Endodermal cell (in vitro differentiated cells): Measurements from ENCODE around the gene FGF14. TPM values are rescaled to one million over a fixed set of nuclear protein-coding genes. Genes with fewer than 3 reads are reported as not detected.
A peak's percentile ranks its signal among the peaks of the same experiment; 100 is the strongest.

Experiments used
- DNase-seq: peaks from one replicate; pipeline ENCODE4 v3.0.0-alpha.2; 2017
- H3K27ac ChIP-seq: 2 replicates; pipeline ENCODE4 v1.5.1; 2013; ENCODE audit warnings: mild to moderate bottlenecking, low read depth, low read length, moderate library complexity
- H3K27me3 ChIP-seq: 2 replicates; pipeline ENCODE4 v1.6.1; 2013; ENCODE audit warnings: mild to moderate bottlenecking, low read length, moderate library complexity; ENCODE audit not compliant: insufficient read depth, control insufficient read depth, poor library complexity, severe bottlenecking
- H3K36me3 ChIP-seq: 2 replicates; pipeline ENCODE4 v1.7.0; 2013; ENCODE audit warnings: mild to moderate bottlenecking, low read length, moderate library complexity; ENCODE audit not compliant: control insufficient read depth, insufficient read depth
- H3K4me1 ChIP-seq: one replicate; pipeline ENCODE4 v1.7.0; 2013; ENCODE audit warnings: low read length; ENCODE audit not compliant: control insufficient read depth, insufficient read depth
- H3K4me3 ChIP-seq: 2 replicates; pipeline ENCODE4 v1.5.1; 2013; ENCODE audit warnings: mild to moderate bottlenecking, low read length, moderate library complexity
- H3K9ac ChIP-seq: 2 replicates; pipeline ENCODE4 v1.6.1; 2013; ENCODE audit warnings: mild to moderate bottlenecking, low read length, moderate library complexity; ENCODE audit not compliant: poor library complexity, severe bottlenecking; ENCODE audit errors: extremely low read depth
- H3K9me3 ChIP-seq: 2 replicates; pipeline ENCODE4 v1.6.1; 2013; ENCODE audit warnings: mild to moderate bottlenecking, low read length, moderate library complexity; ENCODE audit not compliant: control insufficient read depth
- H3K27ac Mint-ChIP-seq: 2 replicates; pipeline ENCODE4 v1.8.0; 2020; ENCODE audit warnings: mixed read lengths
- H3K27me3 Mint-ChIP-seq: 2 replicates; pipeline ENCODE4 v1.8.0; 2021; ENCODE audit warnings: mild to moderate bottlenecking, mixed read lengths; ENCODE audit not compliant: insufficient read depth
- H3K36me3 Mint-ChIP-seq: 2 replicates; pipeline ENCODE4 v1.8.0; 2020; ENCODE audit warnings: low read depth, mixed read lengths
- H3K4me1 Mint-ChIP-seq: 2 replicates; pipeline ENCODE4 v1.8.0; 2020; ENCODE audit warnings: mixed read lengths
- H3K4me3 Mint-ChIP-seq: 2 replicates; pipeline ENCODE4 v1.8.0; 2020; ENCODE audit warnings: mild to moderate bottlenecking, moderate library complexity, mixed read lengths
- H3K9me3 Mint-ChIP-seq: 2 replicates; pipeline ENCODE4 v1.8.0; 2020; ENCODE audit warnings: mild to moderate bottlenecking, mixed read lengths
- WGBS, 2 experiments: methylation state at CpG; one replicate each; pipeline versions ENCODE4 v1.1.5 to v1.1.7; 2013; ENCODE audit warnings: missing lambda C conversion rate in 2 of 2, mixed read lengths in 1 of 2; ENCODE audit not compliant: insufficient coverage in 1 of 2, insufficient read length in 1 of 2; 5-methylcytosine and 5-hydroxymethylcytosine counted together
- total RNA-seq, 2 donors: library from RNA; stranded (reverse); fragmentation: NEBNext Ultra II Directional in 1 of 2; extraction: Animal tissue kit (Norgen Biotek cat#: 25700) in 1 of 2; gene quantifications; 2 replicates in 1 of 2; 3 replicates in 1 of 2; pipeline ENCODE4 v1.2.1, GENCODE V29; 2021
- TF ChIP-seq, protein P1 (sequence below): fragments of 200-600 bp; sonication (generic); conservative IDR thresholded peaks from 2 replicates; pipeline ENCODE4 v1.5.0; 2021; ENCODE audit warnings: antibody characterized with exemption, mild to moderate bottlenecking

FGF14 gene
- total RNA-seq, 2 donors from 2014 or later = 0.15 to 0.26 TPM

DNA sequence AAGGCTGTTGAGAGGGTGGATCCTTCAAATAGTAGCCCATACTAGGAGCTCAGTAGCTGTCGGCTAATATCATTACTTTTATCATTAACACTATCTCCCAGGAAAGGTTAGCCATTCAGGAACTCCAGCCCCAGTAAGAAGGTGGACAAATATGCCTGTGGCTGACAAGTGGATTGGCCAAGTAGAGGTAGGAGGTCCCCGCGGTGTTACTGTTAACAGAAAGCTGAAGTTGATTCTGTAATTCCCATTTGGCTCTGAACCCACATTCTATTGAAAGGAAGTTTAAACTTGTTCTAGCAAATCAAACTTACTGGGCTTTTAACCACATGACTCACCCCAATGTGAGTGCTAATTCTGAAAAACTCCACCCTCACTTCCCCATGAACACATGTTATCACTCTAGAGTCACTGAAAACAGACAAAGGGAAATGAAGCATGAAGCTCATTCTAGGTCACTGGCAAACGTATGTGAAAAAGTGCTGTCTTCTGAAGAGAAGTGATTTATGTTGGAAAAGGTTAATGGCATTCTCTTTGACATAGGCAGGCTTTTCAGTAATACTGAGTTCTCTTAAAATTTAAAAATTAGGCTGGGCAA lies 273.5 kb downstream of the FGF14 start:
- no peak overlapping the region for H3K4me3 ChIP-seq
- Mint-ChIP-seq H3K4me1 (peaks cover 14% of the 10 kb centered on the region), H3K27ac (peak overlapping the region; percentile 84), H3K9me3 (no peaks in the 10 kb centered on the region), H3K27me3 (no peaks in the 10 kb centered on the region), H3K36me3 (no peaks in the 10 kb centered on the region), H3K4me3 (no peak overlapping the region)
- no peak overlapping the region for H3K27ac ChIP-seq
- peaks cover 8% of the 10 kb centered on the region for H3K9me3 ChIP-seq
- no peaks in the 10 kb centered on the region for H3K27me3 ChIP-seq
- no peaks in the 10 kb centered on the region for H3K4me1 ChIP-seq
- WGBS, 2 experiments = 83% methylated on average over 3 to 4 of the region's 4 CpGs
- DNase-seq = peak; percentile 50
- no peaks in the 10 kb centered on the region for H3K36me3 ChIP-seq
- H3K9ac ChIP-seq = no peak overlapping the region
- TF ChIP-seq, protein P1, sequence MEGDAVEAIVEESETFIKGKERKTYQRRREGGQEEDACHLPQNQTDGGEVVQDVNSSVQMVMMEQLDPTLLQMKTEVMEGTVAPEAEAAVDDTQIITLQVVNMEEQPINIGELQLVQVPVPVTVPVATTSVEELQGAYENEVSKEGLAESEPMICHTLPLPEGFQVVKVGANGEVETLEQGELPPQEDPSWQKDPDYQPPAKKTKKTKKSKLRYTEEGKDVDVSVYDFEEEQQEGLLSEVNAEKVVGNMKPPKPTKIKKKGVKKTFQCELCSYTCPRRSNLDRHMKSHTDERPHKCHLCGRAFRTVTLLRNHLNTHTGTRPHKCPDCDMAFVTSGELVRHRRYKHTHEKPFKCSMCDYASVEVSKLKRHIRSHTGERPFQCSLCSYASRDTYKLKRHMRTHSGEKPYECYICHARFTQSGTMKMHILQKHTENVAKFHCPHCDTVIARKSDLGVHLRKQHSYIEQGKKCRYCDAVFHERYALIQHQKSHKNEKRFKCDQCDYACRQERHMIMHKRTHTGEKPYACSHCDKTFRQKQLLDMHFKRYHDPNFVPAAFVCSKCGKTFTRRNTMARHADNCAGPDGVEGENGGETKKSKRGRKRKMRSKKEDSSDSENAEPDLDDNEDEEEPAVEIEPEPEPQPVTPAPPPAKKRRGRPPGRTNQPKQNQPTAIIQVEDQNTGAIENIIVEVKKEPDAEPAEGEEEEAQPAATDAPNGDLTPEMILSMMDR = no peak

DNA sequence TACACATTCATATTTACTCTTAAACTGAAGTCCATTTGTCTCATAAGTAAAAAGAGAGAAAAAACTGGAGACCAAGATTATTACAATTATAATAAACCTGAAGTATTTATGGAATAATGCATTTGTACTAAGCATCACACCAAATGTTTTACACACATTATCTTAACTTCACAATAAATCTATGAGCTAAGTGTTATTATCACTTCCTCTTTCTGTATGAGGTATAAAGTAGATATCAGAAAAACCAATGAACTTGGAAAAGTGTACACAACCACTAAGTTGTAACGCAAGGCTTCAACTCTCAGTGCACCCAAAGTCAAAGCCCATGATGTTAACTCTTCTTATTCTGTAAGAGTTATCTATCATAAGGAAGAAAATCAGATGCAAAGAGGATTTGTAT lies 274.7 kb downstream of the FGF14 start:
- H3K9me3 Mint-ChIP-seq = no peaks in the 10 kb centered on the region
- H3K27ac Mint-ChIP-seq = no peak overlapping the region
- H3K27me3 Mint-ChIP-seq = no peaks in the 10 kb centered on the region
- H3K27me3 ChIP-seq = no peaks in the 10 kb centered on the region
- H3K4me3 ChIP-seq = no peak overlapping the region
- H3K9me3 ChIP-seq = peaks cover 8% of the 10 kb centered on the region
- no peaks in the 10 kb centered on the region for H3K36me3 ChIP-seq
- no peak for DNase-seq
- TF ChIP-seq, protein P1 = no peak
- H3K4me1 Mint-ChIP-seq = peaks cover 16% of the 10 kb centered on the region
- no peak overlapping the region for H3K27ac ChIP-seq
- no peaks in the 10 kb centered on the region for H3K36me3 Mint-ChIP-seq
- no peak overlapping the region for H3K9ac ChIP-seq
- no peak overlapping the region for H3K4me3 Mint-ChIP-seq
- H3K4me1 ChIP-seq = no peaks in the 10 kb centered on the region
- WGBS, 2 experiments = no CpG with 5 or more reads among the region's 1 CpG

DNA sequence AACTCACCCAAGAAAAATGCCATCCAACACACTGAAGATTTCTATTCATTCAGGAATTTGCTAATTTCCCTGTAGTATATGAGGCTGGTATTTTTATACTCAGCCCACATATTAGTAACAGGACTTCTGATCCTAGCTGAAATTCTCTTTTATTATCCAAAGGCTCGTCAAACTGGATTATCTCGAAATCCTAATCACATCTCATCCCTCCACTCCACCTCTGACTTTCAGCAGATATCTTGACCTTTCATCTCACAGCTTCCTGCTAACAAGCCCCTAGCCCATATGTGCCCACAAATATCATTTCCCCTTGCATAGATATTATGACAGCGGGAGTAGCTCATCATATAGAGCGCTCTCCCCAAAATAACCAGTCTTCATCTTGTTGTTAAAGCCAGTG lies 279.7 kb downstream of the FGF14 start:
- Histone ChIP-seq H3K4me3 (no peak overlapping the region), H3K9ac (no peak overlapping the region), H3K27ac (no peak overlapping the region), H3K36me3 (no peaks in the 10 kb centered on the region), H3K9me3 (no peaks in the 10 kb centered on the region), H3K27me3 (no peaks in the 10 kb centered on the region), H3K4me1 (no peaks in the 10 kb centered on the region)
- no peak for DNase-seq
- Mint-ChIP-seq H3K27me3 (no peaks in the 10 kb centered on the region), H3K9me3 (no peaks in the 10 kb centered on the region), H3K4me3 (no peak overlapping the region), H3K27ac (no peak overlapping the region), H3K4me1 (peaks cover 5% of the 10 kb centered on the region), H3K36me3 (no peaks in the 10 kb centered on the region)
- WGBS, 2 experiments = 88 to 93% methylated on average over 4 of the region's 4 CpGs
- TF ChIP-seq, protein P1 = no peak
